Measurements from ENCODE around the gene OSBPL10.
"Not testable (repeated sequence)": the region's sequence is repeated elsewhere in the genome, so short reads cannot be mapped to it uniquely, and the experiment has no call there.

The OSBPL10 gene

GRCh38 chr3:31804251-31805051 lies 176.6 kb downstream of the OSBPL10 start:
- DNase-seq: no peak

DNA sequence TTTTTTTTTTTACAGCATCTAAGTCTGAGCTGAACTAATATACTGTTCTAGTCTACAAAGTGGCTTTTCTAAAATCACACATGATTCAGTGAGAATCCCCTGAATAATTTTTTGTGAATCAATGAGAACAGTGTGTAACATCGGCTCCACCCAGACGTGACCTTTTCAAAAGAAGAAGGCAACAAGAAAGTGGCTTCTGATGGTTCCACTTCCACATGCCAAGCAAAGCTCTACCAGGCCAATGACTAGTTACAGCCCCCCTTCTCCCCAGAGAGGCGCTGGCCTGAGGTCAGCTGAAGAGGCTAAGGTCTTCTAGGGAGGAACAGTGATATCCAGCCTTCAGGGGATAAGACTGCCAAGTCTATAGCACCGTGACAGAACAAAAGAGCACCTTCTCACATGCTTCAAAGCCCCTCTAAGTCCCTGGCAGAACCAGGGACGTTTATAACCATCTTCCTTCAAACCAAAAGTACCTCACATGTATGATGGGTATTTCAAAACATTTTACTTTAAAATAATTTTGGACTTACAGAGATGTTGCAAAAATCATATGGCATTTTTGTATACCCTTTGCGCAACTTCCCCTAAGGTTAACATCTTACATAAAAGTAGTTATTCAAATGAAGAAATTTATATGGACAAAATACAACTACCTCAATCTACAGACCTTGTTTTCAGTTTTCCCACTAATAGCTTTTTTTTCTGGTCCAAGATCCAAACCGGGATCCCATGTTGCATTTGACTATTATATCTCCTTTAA lies 177.9 kb downstream of the OSBPL10 start:
- DNase-seq: no peak

- DNase-seq: no peak
Measured at GRCh38 chr3:31800436-31800835, 180.6 kb downstream of the OSBPL10 start.

DNA sequence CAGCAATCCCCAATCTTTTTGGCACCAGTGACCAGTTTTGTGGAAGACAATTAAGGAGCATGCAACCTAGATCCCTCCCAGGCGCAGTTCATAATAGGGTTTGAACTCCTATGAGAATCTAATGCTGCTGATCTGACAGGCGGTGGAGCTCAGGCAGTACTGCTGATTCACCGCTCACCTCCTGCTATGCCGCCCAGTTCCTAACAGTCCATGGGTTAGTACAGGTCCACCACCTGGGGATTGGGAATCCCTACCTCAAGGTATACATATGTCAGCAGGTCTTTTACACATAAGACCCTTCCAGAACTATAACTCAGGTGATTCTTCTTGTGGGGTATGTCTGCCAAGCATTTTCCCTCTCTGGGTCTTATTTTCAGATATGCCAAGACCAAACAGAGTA lies 182.2 kb downstream of the OSBPL10 start:
- no peak for DNase-seq

GRCh38 chr3:31793821-31794220 lies 187.2 kb downstream of the OSBPL10 start:
- no peak for DNase-seq

- no peak for DNase-seq
Measured at GRCh38 chr3:31791090-31791430, 190.0 kb downstream of the OSBPL10 start.

DNA sequence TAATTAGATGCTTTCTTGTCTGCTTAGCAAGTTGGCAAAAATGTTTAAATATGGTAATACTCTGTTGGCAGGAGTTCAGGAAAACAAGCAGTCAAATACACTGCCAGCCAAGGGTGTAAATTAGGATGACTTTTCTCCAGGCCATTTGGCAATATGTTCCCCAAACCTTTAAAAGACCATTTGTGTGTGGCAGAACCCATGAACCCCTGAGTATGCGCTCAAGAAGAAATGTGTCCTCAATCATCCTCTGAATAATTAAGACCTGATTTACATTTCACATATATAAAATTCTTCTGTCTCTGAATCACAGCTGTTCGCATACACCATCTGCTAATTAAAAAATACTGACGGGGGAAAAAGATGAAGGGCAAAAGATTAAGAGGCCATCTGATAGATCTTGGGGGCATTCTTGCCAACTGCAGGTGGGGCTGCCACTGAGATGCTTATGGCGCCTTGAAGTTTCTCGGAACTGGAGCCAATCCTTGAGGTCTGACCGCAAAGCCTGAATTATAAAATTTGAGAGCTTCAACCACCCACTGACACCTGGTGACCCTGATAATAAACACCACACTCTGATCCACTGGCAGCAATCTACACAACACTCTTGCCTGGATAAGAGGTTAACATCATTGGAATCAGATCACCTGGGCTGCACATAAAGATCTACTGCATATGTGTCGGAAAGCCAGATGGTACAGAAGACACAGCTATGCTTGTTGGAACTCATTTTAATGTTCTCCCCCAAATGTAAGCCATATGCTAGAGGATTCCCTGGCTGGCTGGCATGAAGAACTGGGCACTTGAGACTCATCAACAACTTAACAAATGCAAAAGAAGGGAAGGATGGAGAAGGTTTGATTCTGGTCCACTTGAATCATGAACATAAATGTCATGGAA lies 190.6 kb downstream of the OSBPL10 start:
- DNase-seq: peak; percentile 93 to 97

GRCh38 chr3:31789429-31789828 lies 191.6 kb downstream of the OSBPL10 start:
- no peak for DNase-seq

GRCh38 chr3:31785734-31786133 lies 195.3 kb downstream of the OSBPL10 start:
- no peak for DNase-seq

DNA sequence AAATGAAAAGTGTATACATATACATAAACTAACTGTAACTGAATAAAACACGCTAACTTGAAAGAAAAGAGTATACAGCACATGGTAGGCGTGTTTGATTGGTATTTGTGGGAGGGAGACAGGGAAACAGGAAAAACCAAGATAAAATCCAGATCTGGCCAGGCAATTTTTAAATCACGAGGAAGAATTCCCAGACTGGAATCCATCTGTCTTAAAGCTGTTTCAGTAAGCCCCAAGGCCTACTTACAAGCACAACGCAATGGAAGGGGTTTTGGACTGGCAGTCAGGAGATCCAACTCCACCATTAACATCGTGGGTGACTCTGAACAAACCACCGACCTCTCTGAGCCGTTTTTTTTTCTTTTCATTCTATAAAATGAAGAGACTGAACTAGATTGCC lies 195.8 kb downstream of the OSBPL10 start:
- no peak for DNase-seq

- not testable (repeated sequence) for DNase-seq
Measured at GRCh38 chr3:31783851-31784250, 197.2 kb downstream of the OSBPL10 start.

- not testable (repeated sequence) for DNase-seq
Measured at GRCh38 chr3:31782306-31782705, 198.8 kb downstream of the OSBPL10 start.

GRCh38 chr3:31779514-31779913 lies 201.5 kb downstream of the OSBPL10 start:
- no peak for DNase-seq

DNA sequence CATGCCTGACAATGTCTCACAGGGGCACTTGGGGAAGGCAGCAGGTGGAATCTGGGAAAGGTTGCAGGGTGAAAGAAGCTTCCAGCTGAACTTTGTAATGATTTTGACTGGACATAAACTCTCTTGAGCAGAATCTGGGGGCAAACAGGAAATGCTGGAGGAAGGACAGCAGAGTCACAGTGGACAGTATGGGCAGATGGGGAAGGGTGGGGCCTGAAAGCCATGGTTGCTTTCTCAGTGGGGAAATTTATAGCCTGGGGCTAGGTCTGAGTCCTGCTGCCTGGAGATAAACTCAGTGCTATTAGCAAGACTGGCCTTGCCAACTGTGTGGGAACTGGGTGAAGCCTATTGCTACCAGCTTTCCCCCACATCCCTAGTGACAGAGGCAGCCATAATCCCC lies 203.2 kb downstream of the OSBPL10 start:
- no peak for DNase-seq

- no peak for DNase-seq
Measured at GRCh38 chr3:31777092-31777491, 204.0 kb downstream of the OSBPL10 start.

DNA sequence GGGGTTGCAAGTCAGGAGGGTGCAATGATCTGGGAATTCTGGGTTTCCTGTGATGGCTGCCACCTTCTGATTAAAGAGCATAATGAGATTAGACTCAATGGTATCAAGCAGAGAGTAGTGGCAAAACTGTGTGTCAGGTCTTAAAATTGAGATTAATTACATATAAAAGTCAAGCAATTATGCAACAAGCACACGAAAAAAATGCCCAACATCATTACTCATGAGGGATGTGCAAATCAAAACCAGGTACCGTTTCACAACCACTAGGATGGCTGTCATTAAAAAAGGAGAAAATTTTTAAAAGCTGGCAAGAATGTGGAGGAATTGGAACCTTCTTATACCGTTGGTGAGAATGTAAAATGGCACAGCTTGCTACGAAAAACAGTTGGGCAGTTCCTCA lies 205.0 kb downstream of the OSBPL10 start:
- no peak for DNase-seq

- DNase-seq: no peak
Measured at GRCh38 chr3:31775383-31775782, 205.7 kb downstream of the OSBPL10 start.

DNA sequence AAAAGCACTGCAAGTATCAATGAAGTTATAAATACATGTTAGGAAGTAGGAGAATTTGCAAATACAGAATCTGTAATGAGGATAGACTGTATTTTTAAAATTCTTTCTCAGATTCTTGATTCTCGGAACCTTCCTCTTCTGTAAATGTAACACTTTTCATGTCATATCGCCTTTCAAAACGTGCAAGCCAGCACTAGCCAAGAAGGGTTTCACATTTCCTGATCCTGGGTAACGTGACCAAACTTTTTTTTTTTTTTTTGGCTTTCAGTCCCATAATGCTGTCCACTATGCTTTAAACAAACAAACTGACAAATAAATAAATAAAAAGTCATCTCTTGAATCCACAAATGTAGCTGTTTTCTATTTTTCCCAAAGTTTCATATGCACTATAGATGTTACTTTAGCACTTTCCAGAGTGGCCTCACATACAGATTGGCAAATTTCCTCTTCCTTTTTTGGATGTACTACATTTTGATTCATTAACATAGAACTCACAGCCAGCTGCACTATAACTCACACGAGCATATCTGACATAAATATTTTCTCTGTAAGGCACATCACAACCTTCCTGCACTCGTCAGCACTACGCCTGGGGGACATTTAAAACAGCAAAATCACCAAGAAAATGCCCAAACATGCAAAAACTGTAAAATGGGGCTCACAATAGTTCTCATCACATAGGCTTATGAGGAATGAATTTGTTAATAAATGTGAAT lies 208.1 kb downstream of the OSBPL10 start:
- DNase-seq: no peak

DNA sequence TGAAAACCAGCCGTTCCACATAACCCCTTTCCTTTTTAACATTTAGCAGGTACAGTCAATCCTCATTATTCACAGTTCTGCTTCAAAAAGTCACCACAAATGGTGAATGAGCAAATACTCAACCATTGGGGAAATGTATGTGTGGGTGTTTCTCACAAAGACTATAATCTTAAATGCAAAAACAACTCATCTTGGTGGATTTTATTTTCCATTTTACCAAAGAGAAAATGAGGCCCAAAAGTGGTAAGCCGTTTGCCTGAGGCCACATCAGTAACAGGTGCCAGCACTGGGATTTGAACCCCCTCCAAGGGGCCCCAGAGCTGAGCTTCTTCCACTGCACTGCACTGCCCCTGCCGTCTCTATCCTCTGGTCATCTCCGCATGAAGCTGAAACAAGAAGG lies 208.8 kb downstream of the OSBPL10 start:
- DNase-seq: no peak

DNA sequence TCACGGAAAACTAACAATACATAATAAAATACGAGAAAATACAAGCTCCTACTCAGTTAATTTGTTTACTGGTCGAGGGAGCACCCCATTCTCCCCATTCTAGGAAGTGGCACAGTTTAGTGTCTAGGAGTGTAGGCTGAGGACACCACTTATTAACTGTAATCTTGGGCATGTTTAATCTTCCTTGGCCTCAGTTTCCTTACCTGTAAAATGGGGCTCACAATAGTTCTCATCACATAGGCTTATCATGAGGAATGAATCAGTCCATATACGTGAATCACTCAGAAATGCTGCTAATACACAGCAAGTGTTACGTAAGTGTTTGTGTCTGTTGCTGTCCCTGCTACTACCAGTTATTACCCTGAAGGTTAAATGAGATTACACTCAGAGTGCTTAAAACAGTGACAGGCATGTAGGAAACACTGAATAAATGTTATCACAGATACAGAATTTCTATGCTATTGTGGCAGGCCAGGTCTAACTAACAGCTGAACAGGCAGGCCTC lies 210.2 kb downstream of the OSBPL10 start:
- DNase-seq: no peak

GRCh38 chr3:31768479-31769125 lies 212.5 kb downstream of the OSBPL10 start:
- DNase-seq: peak; percentile 49 to 71

DNA sequence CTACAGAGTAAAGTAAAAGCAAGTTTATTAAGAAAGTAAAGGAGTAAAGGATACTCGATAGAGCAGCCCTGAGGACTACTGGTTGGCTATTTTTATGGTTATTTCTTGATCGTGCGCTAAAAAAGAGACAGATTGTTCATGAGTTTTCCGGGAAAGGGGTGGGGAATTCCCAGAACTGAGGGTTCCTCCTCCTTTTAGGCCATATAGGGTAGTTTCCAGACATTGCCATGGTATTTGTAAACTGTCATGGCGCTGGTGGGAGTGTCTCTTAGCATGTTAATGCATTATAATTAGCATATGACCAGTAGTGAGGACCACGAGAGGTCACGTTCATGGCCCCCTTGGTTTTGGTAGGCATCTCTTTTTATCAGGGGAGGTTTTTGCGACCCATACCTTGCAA lies 213.1 kb downstream of the OSBPL10 start:
- DNase-seq: no peak

All from NCI-H524 (cell line).